HepG2 (cell line): ENCODE results near the gene CABLES2. TPM values are rescaled to one million over a fixed set of nuclear protein-coding genes. Genes with fewer than 3 reads are reported as not detected.
A peak's percentile ranks its signal among the peaks of the same experiment; 100 is the strongest.

Experiments used
- EED ChIP-seq: sonication (generic); formaldehyde crosslinking; IDR thresholded peaks from 2 replicates; pipeline ENCODE4 v1.5.0; 2020; ENCODE audit warnings: mild to moderate bottlenecking, missing genetic modification reagents
- FOSL2 ChIP-seq: sonication (generic); formaldehyde crosslinking; IDR thresholded peaks from 2 replicates; pipeline ENCODE4 v1.4.0; 2020; ENCODE audit warnings: missing genetic modification reagents
- HOXA3 ChIP-seq: sonication (generic); formaldehyde crosslinking; IDR thresholded peaks from 2 replicates; pipeline ENCODE4 v1.5.0; 2020; ENCODE audit warnings: missing genetic modification reagents
- MNT ChIP-seq: fragments of 450-650 bp; IDR thresholded peaks from 2 replicates; pipeline ENCODE4 v1.6.1; 2016
- PAWR ChIP-seq: sonication (generic); formaldehyde crosslinking; IDR thresholded peaks from 2 replicates; pipeline ENCODE4 v1.4.0; 2020; ENCODE audit warnings: missing genetic modification reagents, mild to moderate bottlenecking, borderline replicate concordance
- PRPF4 ChIP-seq: fragments of 200-400 bp; formaldehyde crosslinking; IDR thresholded peaks from 2 replicates; pipeline ENCODE4 v1.6.1; 2016; ENCODE audit warnings: low read length, low read depth; ENCODE audit not compliant: poor library complexity, severe bottlenecking
- RBFOX2 ChIP-seq: fragments of 200-400 bp; formaldehyde crosslinking; IDR thresholded peaks from 2 replicates; pipeline ENCODE4 v1.6.1; 2017; ENCODE audit warnings: low read depth, mild to moderate bottlenecking, low read length
- RBM22 ChIP-seq: fragments of 200-400 bp; formaldehyde crosslinking; optimal IDR thresholded peaks from 2 replicates; pipeline ENCODE3; 2017; ENCODE audit warnings: mild to moderate bottlenecking, low read length, moderate library complexity
- RFX1 ChIP-seq: fragments of 450-650 bp; IDR thresholded peaks from 2 replicates; pipeline ENCODE4 v1.6.1; 2017
- SMARCE1 ChIP-seq: fragments of 450-650 bp; IDR thresholded peaks from 2 replicates; pipeline ENCODE4 v1.6.1; 2017; ENCODE audit warnings: borderline replicate concordance
- SOX5 ChIP-seq: IDR thresholded peaks from 2 replicates; pipeline ENCODE4 v1.6.1; 2016; ENCODE audit warnings: borderline replicate concordance
- ZBTB38 ChIP-seq: sonication (generic); formaldehyde crosslinking; IDR thresholded peaks from 2 replicates; pipeline ENCODE4 v1.5.1; 2020; ENCODE audit warnings: mild to moderate bottlenecking, missing genetic modification reagents
- ZBTB7A ChIP-seq: sonication (generic); formaldehyde crosslinking; IDR thresholded peaks from 2 replicates; pipeline ENCODE4 v1.8.0; 2022; ENCODE audit warnings: mild to moderate bottlenecking, missing genetic modification reagents
- ZNF124 ChIP-seq: sonication (generic); formaldehyde crosslinking; IDR thresholded peaks from 2 replicates; pipeline ENCODE4 v1.4.0; 2020; ENCODE audit warnings: missing genetic modification reagents
- ZNF20 ChIP-seq: sonication (generic); formaldehyde crosslinking; IDR thresholded peaks from 2 replicates; pipeline ENCODE4 v1.4.0; 2020; ENCODE audit warnings: mild to moderate bottlenecking, moderate library complexity, missing genetic modification reagents
- ZNF225 ChIP-seq: sonication (generic); formaldehyde crosslinking; IDR thresholded peaks from 2 replicates; pipeline ENCODE4 v1.4.0; 2020; ENCODE audit warnings: mild to moderate bottlenecking, missing genetic modification reagents
- ZNF543 ChIP-seq: sonication (generic); formaldehyde crosslinking; IDR thresholded peaks from 2 replicates; pipeline ENCODE4 v1.4.0; 2020; ENCODE audit warnings: mild to moderate bottlenecking, missing genetic modification reagents
- ZNF552 ChIP-seq: sonication (generic); formaldehyde crosslinking; IDR thresholded peaks from 2 replicates; pipeline ENCODE4 v1.9.0; 2022; ENCODE audit warnings: missing genetic modification reagents, mild to moderate bottlenecking, borderline replicate concordance
- ZNF749 ChIP-seq: sonication (generic); formaldehyde crosslinking; IDR thresholded peaks from 2 replicates; pipeline ENCODE4 v1.8.0; 2022; ENCODE audit warnings: mild to moderate bottlenecking, missing genetic modification reagents, moderate library complexity, borderline replicate concordance
- ZNF761 ChIP-seq: sonication (generic); formaldehyde crosslinking; conservative IDR thresholded peaks from 2 replicates; pipeline ENCODE4 v1.4.0; 2020; ENCODE audit warnings: mild to moderate bottlenecking, missing genetic modification reagents
- polyA plus RNA-seq, 8 experiments: library from polyadenylated mRNA; depleted of rRNA in 3 of 8; stranded (reverse) in 7 of 8; unstranded in 1 of 8; fragments of >200 nt; fragmentation: Illumina TruSeq in 4 of 8; extraction: Trizol in 4 of 8; gene quantifications; 2 replicates each; pipeline versions ENCODE4 v1.2.1 to v1.2.3, GENCODE V29; 2011 to 2016; ENCODE audit warnings: low read depth in 4 of 8, missing spikeins in 1 of 8, mixed read lengths in 1 of 8; ENCODE audit not compliant: insufficient read depth in 1 of 8
- total RNA-seq, 5 experiments: library from RNA; depleted of rRNA; stranded (reverse); fragments of >200 nt; fragmentation: Illumina TruSeq; extraction: Trizol; gene quantifications; 2 replicates each; pipeline ENCODE4 v1.2.3, GENCODE V29; 2016; ENCODE audit warnings: low read depth in 1 of 5
- TF ChIP-seq, protein P1 (sequence below): sonication (generic); formaldehyde crosslinking; IDR thresholded peaks from 2 replicates; pipeline ENCODE4 v1.4.0; 2020; ENCODE audit warnings: missing genetic modification reagents
- TF ChIP-seq, protein P2 (sequence below): sonication (generic); formaldehyde crosslinking; IDR thresholded peaks from 2 replicates; pipeline ENCODE4 v1.4.0; 2020; ENCODE audit warnings: missing genetic modification reagents
- TF ChIP-seq, protein P3 (sequence below): sonication (generic); formaldehyde crosslinking; IDR thresholded peaks from 2 replicates; pipeline ENCODE4 v1.8.0; 2022; ENCODE audit warnings: missing genetic modification reagents, mild to moderate bottlenecking, borderline replicate concordance
- TF ChIP-seq, protein P4 (sequence below): sonication (generic); formaldehyde crosslinking; IDR thresholded peaks from 2 replicates; pipeline ENCODE4 v1.4.0; 2020; ENCODE audit warnings: missing genetic modification reagents

CABLES2 gene
- total and polyA plus RNA-seq, 2 of the 13 experiments (the other 11 are each of a cell fraction or from before 2014, with no cell fraction given): 5.2 to 9.7 TPM

GRCh38 chr20:62364911-62365736 lies 42.0 kb downstream of the CABLES2 start (continued):
- TF ChIP-seq EED (CRISPR knock-in tag): no peak
- peak; percentile 26 for TF ChIP-seq PRPF4
- TF ChIP-seq RBM22: no peak
- no peak for TF ChIP-seq SMARCE1
- TF ChIP-seq, protein P1, sequence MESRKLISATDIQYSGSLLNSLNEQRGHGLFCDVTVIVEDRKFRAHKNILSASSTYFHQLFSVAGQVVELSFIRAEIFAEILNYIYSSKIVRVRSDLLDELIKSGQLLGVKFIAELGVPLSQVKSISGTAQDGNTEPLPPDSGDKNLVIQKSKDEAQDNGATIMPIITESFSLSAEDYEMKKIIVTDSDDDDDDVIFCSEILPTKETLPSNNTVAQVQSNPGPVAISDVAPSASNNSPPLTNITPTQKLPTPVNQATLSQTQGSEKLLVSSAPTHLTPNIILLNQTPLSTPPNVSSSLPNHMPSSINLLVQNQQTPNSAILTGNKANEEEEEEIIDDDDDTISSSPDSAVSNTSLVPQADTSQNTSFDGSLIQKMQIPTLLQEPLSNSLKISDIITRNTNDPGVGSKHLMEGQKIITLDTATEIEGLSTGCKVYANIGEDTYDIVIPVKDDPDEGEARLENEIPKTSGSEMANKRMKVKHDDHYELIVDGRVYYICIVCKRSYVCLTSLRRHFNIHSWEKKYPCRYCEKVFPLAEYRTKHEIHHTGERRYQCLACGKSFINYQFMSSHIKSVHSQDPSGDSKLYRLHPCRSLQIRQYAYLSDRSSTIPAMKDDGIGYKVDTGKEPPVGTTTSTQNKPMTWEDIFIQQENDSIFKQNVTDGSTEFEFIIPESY: peak; percentile 95
- TF ChIP-seq ZNF20 (CRISPR knock-in tag): no peak
- no peak for TF ChIP-seq HOXA3 (CRISPR knock-in tag)
- no peak for TF ChIP-seq ZNF761 (CRISPR knock-in tag)
- TF ChIP-seq ZNF225 (CRISPR knock-in tag): peak; percentile 54; the same call in 1 of the 2 replicates
- TF ChIP-seq PAWR (CRISPR knock-in tag): no peak
- TF ChIP-seq ZNF749 (CRISPR knock-in tag): 0 out of 2 replicates have a peak, but pooled peaks have one; percentile 16
- TF ChIP-seq ZNF124 (CRISPR knock-in tag): no peak
- TF ChIP-seq, protein P2, sequence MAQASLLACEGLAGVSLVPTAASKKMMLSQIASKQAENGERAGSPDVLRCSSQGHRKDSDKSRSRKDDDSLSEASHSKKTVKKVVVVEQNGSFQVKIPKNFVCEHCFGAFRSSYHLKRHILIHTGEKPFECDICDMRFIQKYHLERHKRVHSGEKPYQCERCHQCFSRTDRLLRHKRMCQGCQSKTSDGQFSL (CRISPR knock-in tag): peak; percentile 85
- no peak for TF ChIP-seq RFX1
- no peak for TF ChIP-seq MNT
- TF ChIP-seq, protein P3, sequence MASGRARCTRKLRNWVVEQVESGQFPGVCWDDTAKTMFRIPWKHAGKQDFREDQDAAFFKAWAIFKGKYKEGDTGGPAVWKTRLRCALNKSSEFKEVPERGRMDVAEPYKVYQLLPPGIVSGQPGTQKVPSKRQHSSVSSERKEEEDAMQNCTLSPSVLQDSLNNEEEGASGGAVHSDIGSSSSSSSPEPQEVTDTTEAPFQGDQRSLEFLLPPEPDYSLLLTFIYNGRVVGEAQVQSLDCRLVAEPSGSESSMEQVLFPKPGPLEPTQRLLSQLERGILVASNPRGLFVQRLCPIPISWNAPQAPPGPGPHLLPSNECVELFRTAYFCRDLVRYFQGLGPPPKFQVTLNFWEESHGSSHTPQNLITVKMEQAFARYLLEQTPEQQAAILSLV (CRISPR knock-in tag): 0 out of 2 replicates have a peak, but pooled peaks have one; percentile 45
- TF ChIP-seq SOX5 (CRISPR knock-in tag): no peak
- TF ChIP-seq, protein P4, sequence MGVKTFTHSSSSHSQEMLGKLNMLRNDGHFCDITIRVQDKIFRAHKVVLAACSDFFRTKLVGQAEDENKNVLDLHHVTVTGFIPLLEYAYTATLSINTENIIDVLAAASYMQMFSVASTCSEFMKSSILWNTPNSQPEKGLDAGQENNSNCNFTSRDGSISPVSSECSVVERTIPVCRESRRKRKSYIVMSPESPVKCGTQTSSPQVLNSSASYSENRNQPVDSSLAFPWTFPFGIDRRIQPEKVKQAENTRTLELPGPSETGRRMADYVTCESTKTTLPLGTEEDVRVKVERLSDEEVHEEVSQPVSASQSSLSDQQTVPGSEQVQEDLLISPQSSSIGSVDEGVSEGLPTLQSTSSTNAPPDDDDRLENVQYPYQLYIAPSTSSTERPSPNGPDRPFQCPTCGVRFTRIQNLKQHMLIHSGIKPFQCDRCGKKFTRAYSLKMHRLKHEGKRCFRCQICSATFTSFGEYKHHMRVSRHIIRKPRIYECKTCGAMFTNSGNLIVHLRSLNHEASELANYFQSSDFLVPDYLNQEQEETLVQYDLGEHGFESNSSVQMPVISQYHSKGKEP (CRISPR knock-in tag): no peak
- TF ChIP-seq ZNF552 (CRISPR knock-in tag): no peak
- TF ChIP-seq RBFOX2: peak; percentile 49
- TF ChIP-seq ZBTB7A (CRISPR knock-in tag): 0 out of 2 replicates have a peak, but pooled peaks have one; percentile 19
- peak; percentile 31; the same call in 1 of the 2 replicates for TF ChIP-seq ZBTB38 (CRISPR knock-in tag)
- no peak for TF ChIP-seq FOSL2
- TF ChIP-seq ZNF543 (CRISPR knock-in tag): no peak
